SU-DHL-6 (cell line): Measurements from ENCODE around the gene NUP205.

Source experiments
- EZH2phosphoT487 ChIP-seq: fragments of 200-600 bp; sonication (generic), shearing (Covaris generic); conservative IDR thresholded peaks from 2 replicates; pipeline ENCODE4 v1.6.1; 2018; ENCODE audit warnings: mild to moderate bottlenecking, antibody characterized with exemption, low read length, moderate library complexity, mixed read lengths
- TF ChIP-seq, protein P1 (sequence below): fragments of 200-600 bp; sonication (generic); IDR thresholded peaks from one replicate; pipeline ENCODE4 v1.5.1; 2017; ENCODE audit warnings: antibody characterized with exemption, mild to moderate bottlenecking, low read length, moderate library complexity; ENCODE audit not compliant: insufficient read depth, poor library complexity, severe bottlenecking

DNA sequence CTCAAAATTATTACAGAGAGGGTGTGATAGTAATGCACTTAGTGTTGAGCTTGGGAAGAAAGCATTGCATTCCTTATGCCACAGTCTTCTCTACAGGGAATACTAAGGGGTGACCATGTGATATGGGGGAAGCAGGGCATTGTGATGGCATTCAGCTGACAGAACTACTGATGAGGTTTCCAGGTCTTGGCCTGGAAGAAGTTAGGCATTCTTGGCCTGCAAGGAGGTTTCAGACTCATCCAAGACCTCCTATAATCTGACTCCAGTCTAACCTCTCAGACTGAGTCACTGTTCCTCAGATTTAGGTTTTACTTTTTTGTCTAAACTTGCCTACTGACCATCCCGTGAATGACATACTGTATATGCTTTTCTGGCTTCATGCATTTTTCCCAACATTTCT, 112.5 kb downstream of the NUP205 start:
- TF ChIP-seq EZH2phosphoT487, result no peak
- TF ChIP-seq, protein P1, sequence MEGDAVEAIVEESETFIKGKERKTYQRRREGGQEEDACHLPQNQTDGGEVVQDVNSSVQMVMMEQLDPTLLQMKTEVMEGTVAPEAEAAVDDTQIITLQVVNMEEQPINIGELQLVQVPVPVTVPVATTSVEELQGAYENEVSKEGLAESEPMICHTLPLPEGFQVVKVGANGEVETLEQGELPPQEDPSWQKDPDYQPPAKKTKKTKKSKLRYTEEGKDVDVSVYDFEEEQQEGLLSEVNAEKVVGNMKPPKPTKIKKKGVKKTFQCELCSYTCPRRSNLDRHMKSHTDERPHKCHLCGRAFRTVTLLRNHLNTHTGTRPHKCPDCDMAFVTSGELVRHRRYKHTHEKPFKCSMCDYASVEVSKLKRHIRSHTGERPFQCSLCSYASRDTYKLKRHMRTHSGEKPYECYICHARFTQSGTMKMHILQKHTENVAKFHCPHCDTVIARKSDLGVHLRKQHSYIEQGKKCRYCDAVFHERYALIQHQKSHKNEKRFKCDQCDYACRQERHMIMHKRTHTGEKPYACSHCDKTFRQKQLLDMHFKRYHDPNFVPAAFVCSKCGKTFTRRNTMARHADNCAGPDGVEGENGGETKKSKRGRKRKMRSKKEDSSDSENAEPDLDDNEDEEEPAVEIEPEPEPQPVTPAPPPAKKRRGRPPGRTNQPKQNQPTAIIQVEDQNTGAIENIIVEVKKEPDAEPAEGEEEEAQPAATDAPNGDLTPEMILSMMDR, result no peak
